AG04449 (cell line): ENCODE results near the gene SOBP.
A peak's percentile ranks its signal among the peaks of the same experiment; 100 is the strongest.

ENCODE experiments used
- CTCF ChIA-PET: fragments of 350-600 bp; formaldehyde crosslinking; extraction: SDS; loops from one replicate; lab custom pipeline; 2021; ENCODE audit warnings: antibody characterized with exemption; lab: Yijun Ruan, JAX
- POLR2A ChIA-PET: fragments of 400-600, 350-600 bp; formaldehyde crosslinking; extraction: SDS; loops from one replicate; lab custom pipeline; 2020; ENCODE audit warnings: antibody characterized with exemption, inconsistent platforms; lab: Yijun Ruan, JAX
- DNase-seq: peaks from one replicate; pipeline ENCODE4 v3.0.0-alpha.2; 2010; ENCODE audit warnings: low read depth, low spot score
- H3K4me3 ChIP-seq: 2 replicates; pipeline ENCODE4 v1.5.1; 2011; ENCODE audit warnings: low read depth, mild to moderate bottlenecking, control low read depth, low read length
- CTCF ChIP-seq: IDR thresholded peaks from one replicate; pipeline ENCODE4 v1.5.1; 2011; ENCODE audit warnings: mild to moderate bottlenecking, moderate library complexity, low read length, control low read depth, inconsistent platforms; ENCODE audit not compliant: insufficient read depth; ENCODE audit errors: missing control alignments

The SOBP gene

GRCh38 chr6:107491760-107492660 lies 2.1 kb downstream of the SOBP start:
- H3K4me3 ChIP-seq: no peak overlapping the region; the same call in 1 of the 2 replicates
- CTCF ChIA-PET: interaction anchor here (1.2 to 1.9 kb wide), 5 partner anchors 11 to 174 kb away, joined by 3 to 7 read pairs (median 4); no protein-coding TSS in a partner anchor
- no peak for TF ChIP-seq CTCF
- POLR2A ChIA-PET: no interaction called here
- DNase-seq: peak; percentile 3

DNA sequence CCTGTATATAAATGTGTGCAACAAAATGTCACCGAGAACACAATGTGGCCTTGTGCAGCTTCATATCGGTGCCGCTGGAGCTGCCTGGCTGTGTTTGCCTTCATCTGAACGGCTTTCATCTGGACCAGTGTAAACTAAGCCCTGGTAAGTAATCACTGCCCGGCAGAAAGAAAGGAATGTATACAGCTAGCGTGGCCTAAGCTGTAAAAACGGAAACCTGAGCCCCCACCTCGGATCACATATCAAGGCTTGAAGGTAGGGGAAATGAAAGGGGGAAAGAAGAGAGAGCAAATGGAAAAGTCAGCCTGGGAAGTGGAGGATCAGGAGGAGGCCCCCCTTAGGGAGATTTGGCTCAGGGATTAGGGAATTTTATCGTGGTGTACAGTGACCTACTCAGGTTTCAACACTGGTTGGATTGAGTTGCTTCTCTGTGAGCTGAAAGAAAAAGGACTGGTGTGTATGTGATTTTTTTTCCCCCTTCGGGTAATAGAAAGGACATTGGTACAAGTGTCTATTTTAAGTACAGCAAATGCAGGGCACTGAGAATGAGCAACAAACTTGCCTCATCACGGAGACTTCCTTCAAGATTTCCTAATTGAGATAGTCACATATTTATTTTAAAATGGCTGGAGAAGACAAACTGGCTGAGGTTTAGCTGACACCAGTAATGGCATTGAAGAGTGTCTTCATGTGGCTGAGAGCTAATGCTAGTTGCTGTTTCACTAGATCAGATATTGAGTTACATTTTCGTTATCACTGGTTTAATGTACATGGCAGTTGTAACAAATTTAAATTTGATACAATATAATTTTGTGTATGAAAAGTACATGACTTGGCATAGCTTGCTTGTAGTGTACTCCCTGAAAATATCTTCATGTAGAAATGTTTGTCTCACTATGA lies 3.5 kb downstream of the SOBP start:
- no peak overlapping the region for H3K4me3 ChIP-seq
- CTCF ChIA-PET: interaction anchor here (1.2 to 1.9 kb wide), 3 partner anchors 9 to 175 kb away, joined by 4 to 7 read pairs (median 4); no protein-coding TSS in a partner anchor
- POLR2A ChIA-PET: no interaction called here
- TF ChIP-seq CTCF: no peak
- DNase-seq: no peak

GRCh38 chr6:107495196-107495643 lies 5.3 kb downstream of the SOBP start:
- no peak for DNase-seq
- CTCF ChIA-PET: no interaction called here
- POLR2A ChIA-PET: no interaction called here
- no peak for TF ChIP-seq CTCF
- H3K4me3 ChIP-seq: no peak overlapping the region

DNA sequence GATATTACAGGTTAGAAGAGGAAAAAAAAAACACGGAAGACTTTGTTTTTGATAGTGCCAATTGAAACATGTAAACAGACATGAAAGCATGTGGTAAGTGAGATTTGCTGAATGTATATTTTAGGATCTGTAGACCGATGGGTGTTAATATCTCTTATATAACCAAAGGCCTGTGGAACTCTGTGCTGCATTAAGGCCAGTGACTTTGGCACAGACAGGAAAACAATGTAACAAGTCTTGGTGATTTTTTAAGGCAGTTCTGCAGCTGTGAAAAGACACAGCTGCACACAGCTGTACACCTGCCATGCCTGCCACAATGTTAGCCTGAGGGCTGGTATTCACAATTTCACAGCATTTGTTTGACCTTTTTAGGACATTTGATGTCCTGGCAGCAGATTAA lies 6.1 kb downstream of the SOBP start:
- ChIA-PET CTCF (no interaction called here), POLR2A (no interaction called here)
- no peak for TF ChIP-seq CTCF
- no peak overlapping the region for H3K4me3 ChIP-seq
- DNase-seq: no peak

DNA sequence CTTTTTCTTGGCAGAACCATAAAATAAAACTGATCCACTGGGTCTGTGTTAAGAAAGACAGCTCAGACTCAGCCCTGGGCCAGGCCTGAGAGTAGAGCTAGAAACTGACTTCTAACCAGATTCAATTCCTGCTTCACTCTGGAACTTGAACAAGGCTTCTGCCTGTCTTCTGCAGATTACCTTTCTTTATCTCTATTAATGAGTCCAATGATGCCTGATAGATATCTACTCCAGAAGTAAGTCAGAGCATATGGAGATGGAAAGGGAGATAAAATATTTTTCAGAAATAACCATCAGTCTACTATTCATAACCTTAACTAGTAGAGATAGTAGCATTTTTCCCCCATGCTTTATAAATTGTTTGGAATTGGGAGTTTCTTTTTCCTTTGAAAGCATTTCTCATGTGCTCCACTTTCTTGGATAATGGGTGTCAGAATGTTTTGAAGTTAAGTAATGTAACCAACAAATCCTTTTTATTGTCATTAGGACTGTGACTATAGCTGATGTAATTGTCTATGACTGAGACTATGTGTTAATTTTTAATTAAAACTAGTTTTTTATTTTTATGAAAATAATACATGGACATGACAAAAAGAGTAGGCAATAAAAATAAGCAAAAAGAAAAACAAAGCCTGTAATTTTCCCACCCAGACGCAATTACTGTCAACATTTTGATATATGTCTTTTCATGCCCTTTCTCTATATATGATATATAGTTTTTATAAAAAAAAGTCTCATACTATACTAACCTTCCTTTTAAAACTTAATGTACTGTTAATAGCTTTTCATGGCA lies 7.2 kb downstream of the SOBP start:
- H3K4me3 ChIP-seq: no peak overlapping the region
- no peak for DNase-seq
- ChIA-PET POLR2A (no interaction called here), CTCF (interaction anchor here (1.3 kb wide), 1 partner anchor 36 kb away, joined by 3 read pairs; no protein-coding TSS in a partner anchor)
- TF ChIP-seq CTCF: no peak
